Middle frontal gyrus (tissue), 1 donor: ENCODE data around the gene FOXP2.
"Not testable (repeated sequence)": the region's sequence is repeated elsewhere in the genome, so short reads cannot be mapped to it uniquely, and the experiment has no call there.

Experiments used
- DNase-seq: peaks from one replicate; pipeline ENCODE4 v3.0.0-alpha.2; 2015; ENCODE audit warnings: low spot score; ENCODE audit errors: extremely low spot score

The FOXP2 gene

GRCh38 chr7:114580963-114581362, 166.3 kb downstream of the FOXP2 start:
- not testable (repeated sequence) for DNase-seq

GRCh38 chr7:114588506-114588905, 173.9 kb downstream of the FOXP2 start:
- no peak for DNase-seq

DNA sequence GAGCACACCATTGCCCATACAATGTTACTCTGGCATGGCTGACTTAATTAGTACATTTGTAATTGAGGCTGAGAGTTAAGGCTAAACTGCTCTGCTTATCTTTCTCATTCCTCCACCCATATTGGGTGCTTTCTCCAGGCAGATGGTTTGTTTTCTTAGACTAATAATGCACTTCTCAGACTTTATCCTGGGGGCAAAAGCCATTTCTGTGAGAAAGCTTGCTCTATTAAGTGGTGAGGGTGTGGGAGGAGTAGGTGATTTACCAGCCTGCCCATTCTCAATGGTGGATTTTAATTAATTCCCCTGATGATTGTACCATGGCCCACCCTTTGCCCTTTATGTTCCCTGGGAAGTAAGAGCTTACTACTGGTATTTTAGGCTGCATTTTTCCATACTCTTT, 174.8 kb downstream of the FOXP2 start:
- no peak for DNase-seq

GRCh38 chr7:114590298-114590697, 175.7 kb downstream of the FOXP2 start:
- no peak for DNase-seq

DNA sequence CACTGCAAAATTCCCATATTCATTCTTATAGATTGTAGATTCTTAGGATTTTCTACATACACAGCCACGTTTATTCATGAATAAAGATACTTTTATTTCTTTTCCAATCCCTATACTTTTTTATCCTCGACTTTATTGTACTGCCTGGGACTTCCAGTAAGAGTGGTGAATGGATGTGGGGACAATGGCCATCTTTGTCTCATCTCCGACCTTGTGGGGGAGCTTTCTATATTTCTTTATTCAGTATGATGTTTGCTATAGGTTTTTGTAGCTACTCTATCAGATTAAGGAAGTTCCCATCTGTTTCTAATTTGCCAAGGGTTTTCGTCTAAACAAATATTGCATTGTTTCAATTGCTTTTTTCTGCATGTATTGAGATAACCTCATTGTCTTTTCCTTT, 184.3 kb downstream of the FOXP2 start:
- no peak for DNase-seq

DNA sequence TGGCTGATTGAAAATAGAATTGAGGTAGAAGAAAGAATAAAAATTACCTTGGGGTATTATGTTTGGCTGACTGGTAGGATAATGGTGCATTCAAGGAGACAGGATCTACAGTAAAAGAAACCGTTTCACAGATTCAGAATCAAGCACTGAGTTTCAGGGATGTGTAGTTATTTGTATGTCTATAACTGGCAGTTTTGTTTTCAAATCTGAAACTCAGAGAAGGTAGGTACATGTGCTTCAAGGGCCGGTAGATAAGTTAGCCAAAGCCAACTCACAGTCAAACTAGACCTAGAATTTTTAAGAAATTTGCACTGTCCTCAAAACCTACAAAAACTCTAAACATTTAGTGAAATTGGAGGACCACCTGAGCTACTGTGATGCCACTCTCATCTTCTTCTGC, 191.5 kb downstream of the FOXP2 start:
- no peak for DNase-seq

DNA sequence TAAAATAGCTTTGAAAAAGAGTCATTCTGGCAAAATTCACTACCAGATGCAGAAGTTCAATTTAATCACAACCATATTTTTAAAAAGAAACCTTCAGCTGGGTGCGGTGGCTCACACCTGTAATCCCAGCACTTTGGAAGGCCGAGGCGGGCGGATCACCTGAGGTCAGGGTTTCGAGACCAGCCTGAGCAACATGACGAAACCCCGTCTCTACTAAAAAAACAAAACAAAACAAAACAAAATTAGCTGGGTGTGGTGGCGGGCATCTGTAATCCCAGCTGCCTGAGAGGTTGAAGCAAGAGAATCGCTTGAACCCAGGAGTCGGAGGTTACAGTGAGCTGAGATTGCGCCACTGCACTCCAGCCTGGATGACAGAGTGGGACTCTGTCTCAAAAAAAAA, 194.2 kb downstream of the FOXP2 start:
- not testable (repeated sequence) for DNase-seq

DNA sequence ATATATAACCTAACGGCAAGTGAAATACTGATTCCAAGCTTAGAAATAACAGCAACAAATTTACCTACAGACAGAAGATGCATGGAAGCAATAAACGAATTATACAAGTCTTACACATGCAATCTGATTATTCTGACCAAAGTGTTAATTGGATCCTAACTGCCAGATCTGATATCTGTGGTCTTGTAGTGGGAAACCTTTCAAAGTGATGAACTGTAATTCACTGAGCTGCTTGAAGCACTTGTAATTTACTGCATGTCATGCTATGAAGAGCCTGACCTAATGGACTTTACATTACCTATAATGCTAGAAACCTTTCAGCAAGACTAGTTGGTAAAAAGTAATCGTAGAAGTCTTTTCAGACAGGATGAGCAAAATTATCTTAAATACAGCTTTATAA, 205.6 kb downstream of the FOXP2 start:
- DNase-seq: no peak

GRCh38 chr7:114622221-114622620, 207.6 kb downstream of the FOXP2 start:
- DNase-seq: no peak

DNA sequence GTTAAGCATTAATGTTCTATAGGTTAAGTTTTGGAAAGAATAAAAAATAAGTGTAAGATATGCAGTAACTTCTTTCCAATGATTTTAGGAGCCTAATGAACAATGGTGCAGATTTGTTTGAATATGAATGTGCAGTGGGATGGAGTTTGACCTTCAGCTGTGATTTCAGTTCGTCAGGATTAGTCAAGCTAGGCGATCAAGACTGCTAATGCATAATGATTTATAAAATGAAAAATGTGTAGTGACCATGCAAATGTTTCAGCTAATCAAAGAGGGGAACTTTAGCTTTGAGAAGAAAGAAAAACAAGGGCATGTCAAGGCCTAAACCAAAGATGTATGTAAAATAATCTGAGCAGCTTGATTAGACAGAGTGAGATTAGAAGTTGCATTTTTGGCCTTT, 208.5 kb downstream of the FOXP2 start:
- DNase-seq: no peak

- DNase-seq: no peak
Measured at GRCh38 chr7:114627231-114627630, 212.6 kb downstream of the FOXP2 start.

DNA sequence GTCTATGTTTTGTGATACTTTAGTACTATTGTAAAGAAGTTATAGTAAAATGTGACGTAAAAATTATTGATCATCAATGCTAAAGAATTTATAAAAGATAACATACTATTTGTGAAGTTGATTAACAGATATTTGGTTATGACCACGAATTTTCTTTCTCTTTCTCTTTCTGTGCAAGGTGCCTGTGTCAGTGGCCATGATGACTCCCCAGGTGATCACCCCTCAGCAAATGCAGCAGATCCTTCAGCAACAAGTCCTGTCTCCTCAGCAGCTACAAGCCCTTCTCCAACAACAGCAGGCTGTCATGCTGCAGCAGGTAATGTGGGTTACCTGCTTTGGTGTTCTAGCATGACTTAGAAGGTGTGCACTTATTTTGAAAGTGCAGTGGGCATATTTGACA, 213.7 kb downstream of the FOXP2 start:
- no peak for DNase-seq

GRCh38 chr7:114629762-114630161, 215.1 kb downstream of the FOXP2 start:
- DNase-seq: no peak

- no peak for DNase-seq
Measured at GRCh38 chr7:114630201-114630990, 215.8 kb downstream of the FOXP2 start.

GRCh38 chr7:114631249-114631822, 216.7 kb downstream of the FOXP2 start:
- no peak for DNase-seq

DNA sequence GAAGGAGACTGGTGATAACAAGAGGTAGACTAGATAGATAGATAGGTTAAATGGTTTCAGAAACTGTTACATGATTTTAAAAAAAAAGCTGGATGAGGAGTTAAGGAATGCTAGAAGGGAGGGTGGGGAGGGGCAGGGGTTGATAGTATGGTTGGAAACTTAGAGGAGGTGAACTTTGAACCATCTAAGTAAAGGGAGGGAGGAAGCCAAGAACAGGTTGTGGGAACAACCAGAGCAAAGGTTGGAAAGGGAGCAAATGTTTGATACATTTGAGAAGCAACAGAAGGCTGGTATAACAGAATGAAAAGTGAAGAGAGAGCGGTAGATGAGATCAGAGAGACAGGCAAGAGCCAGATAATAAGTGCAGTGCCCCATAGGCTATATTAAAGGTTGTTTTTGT, 224.8 kb downstream of the FOXP2 start:
- DNase-seq: no peak

DNA sequence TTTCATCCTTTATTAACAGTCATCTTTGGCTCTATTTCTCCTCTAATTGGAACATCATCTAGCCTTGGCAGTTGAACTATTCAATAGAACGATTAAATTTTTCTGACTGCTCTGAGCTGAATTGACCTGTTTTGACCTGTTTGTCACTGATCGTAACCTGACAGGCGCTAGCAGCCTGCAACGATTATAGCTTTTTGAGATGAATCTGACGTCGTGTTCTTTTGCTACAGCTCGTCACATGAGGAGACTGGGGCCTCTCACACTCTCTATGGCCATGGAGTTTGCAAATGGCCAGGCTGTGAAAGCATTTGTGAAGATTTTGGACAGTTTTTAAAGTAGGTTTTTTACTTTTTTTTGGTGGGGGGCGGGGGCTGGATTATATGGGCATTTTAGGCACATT, 229.8 kb downstream of the FOXP2 start:
- no peak for DNase-seq

GRCh38 chr7:114645451-114645850, 230.8 kb downstream of the FOXP2 start:
- DNase-seq: no peak

DNA sequence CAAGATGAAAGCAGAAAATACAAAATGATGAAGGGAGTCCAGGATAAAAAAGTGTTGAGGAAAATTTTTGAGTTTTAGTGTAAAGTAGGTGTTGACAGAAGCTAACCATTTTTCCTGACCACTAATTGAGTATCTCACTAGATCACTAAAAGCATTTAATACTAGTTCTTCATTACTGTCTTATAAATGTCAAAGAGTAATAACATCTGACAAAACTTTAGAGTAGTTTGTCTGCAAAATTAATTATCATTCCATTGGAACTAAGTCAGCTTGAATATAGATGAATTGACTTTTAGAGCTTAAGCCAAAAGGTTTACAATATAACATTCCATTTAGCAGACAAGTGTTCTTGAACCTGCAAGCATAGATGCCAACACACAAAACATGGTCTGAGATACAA, 232.9 kb downstream of the FOXP2 start:
- DNase-seq: no peak

DNA sequence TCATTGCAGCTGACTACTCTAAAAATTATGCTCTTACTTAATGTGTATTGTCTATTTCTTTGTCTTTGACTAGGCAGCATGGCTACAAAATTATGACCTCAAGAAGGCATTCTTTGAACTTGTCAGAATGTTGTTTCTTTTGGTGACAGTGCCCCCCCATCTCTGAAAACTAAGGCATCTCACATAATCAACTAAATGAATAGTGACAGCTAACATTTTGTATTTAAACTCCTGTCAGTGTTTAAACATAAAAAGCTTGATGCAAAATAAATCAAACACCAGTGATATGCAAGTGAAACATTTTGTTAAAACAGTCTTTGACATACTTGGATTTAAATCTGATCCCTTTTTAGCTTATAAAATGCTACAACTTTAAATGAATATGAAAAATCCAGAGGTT, 233.5 kb downstream of the FOXP2 start:
- no peak for DNase-seq

DNA sequence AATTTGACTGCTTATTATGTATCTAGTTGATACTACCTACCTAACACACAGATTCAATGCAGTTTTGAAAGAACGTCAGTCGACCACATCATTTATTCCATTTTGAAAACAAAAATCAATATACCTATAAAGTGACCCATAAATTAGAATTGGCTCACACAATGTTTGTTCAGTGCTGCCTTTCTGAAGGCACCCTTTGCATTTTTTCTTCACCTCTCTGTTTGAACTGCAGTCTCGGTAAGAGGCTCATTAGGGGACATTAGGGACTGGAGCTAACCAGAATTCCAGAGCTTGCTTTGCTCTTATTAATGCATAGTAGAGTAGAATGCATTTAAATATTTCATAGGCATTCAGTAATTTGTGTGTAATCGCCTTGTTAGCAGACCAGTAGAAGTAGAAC, 234.1 kb downstream of the FOXP2 start:
- DNase-seq: no peak

DNA sequence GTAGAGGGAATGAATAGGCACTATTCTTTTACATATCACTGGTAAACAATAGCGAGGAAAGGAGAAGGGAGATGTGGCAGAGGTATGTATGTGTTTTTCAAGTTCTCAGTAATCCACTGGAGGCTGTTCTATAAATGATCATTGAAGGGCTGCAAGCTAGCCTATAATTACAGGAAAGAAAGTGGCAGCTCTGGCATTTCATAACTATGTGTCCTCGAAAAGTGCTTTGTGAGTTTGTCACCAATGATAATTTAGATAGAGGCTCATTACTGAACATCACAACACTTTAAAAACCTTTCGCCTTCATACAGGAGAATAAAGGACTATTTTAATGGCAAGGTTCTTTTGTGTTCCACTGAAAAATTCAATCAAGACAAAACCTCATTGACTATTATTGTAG, 235.1 kb downstream of the FOXP2 start:
- no peak for DNase-seq

GRCh38 chr7:114650491-114650890, 235.9 kb downstream of the FOXP2 start:
- DNase-seq: no peak
